HEK293 (cell line): ENCODE data around the gene CLEC16A.

Source experiments
- CTCF ChIA-PET: fragments of 350-600 bp; formaldehyde crosslinking; extraction: SDS; loops from one replicate; lab custom pipeline; 2021; ENCODE audit warnings: antibody characterized with exemption; lab: Yijun Ruan, JAX
- POLR2A ChIA-PET: fragments of 300-600 bp; formaldehyde crosslinking; extraction: SDS; loops from one replicate; lab custom pipeline; 2020; ENCODE audit warnings: antibody characterized with exemption, inconsistent platforms; lab: Yijun Ruan, JAX
- H3K27ac ChIP-seq: fragments of 200-500 bp; sonication (Bioruptor generic); 2 replicates; pipeline ENCODE4 v1.5.1; 2014; ENCODE audit warnings: low read depth, low read length, control low read depth, inconsistent platforms; ENCODE audit errors: extremely low read depth
- H3K36me3 ChIP-seq, 2 experiments: fragments of 200-500 bp in 1 of 2; sonication (Bioruptor generic) in 1 of 2; 1 replicate in 1 of 2; 2 replicates in 1 of 2; pipeline ENCODE4 v1.5.1; 2014 to 2017; ENCODE audit warnings: inconsistent platforms in 2 of 2, low read length in 2 of 2; ENCODE audit not compliant: control insufficient read depth in 2 of 2, insufficient read depth in 1 of 2
- H3K4me1 ChIP-seq: fragments of 200-500 bp; sonication (Bioruptor generic); 2 replicates; pipeline ENCODE4 v1.5.1; 2014; ENCODE audit warnings: mild to moderate bottlenecking, low read length, inconsistent platforms; ENCODE audit not compliant: control insufficient read depth, insufficient read depth
- H3K4me3 ChIP-seq: 2 replicates; pipeline ENCODE4 v1.5.1; 2011; ENCODE audit warnings: low read depth, mild to moderate bottlenecking, control low read depth, low read length, moderate library complexity
- H3K9me3 ChIP-seq: fragments of 200-500 bp; sonication (Bioruptor generic); 2 replicates; pipeline ENCODE4 v1.5.1; 2014; ENCODE audit warnings: low read depth, low read length, inconsistent platforms; ENCODE audit not compliant: control insufficient read depth, insufficient read depth
- HOXD13 ChIP-seq: sonication (generic); formaldehyde crosslinking; IDR thresholded peaks from 2 replicates; pipeline ENCODE4 v1.8.0; 2022; ENCODE audit warnings: missing genetic modification reagents, borderline replicate concordance
- MEIS1 ChIP-seq: sonication (generic); formaldehyde crosslinking; IDR thresholded peaks from 2 replicates; pipeline ENCODE4 v1.8.1; 2022; ENCODE audit warnings: missing genetic modification reagents, mild to moderate bottlenecking, borderline replicate concordance
- OSR2 ChIP-seq: fragments of 450-650 bp; formaldehyde crosslinking; IDR thresholded peaks from 2 replicates; pipeline ENCODE4 v1.5.1; 2016; ENCODE audit warnings: missing biosample characterization, missing genetic modification characterization
- ZEB2 ChIP-seq: fragments of 450-650 bp; formaldehyde crosslinking; IDR thresholded peaks from 2 replicates; pipeline ENCODE4 v1.5.1; 2016; ENCODE audit warnings: missing biosample characterization, missing genetic modification characterization
- ZIC2 ChIP-seq: fragments of 450-650 bp; formaldehyde crosslinking; IDR thresholded peaks from 2 replicates; pipeline ENCODE4 v1.5.1; 2016; ENCODE audit warnings: missing biosample characterization, missing genetic modification characterization
- ZNF140 ChIP-seq: fragments of 450-650 bp; formaldehyde crosslinking; IDR thresholded peaks from 2 replicates; pipeline ENCODE4 v1.5.1; 2016; ENCODE audit warnings: missing biosample characterization, missing genetic modification characterization
- ZNF76 ChIP-seq: fragments of 450-650 bp; formaldehyde crosslinking; IDR thresholded peaks from 2 replicates; pipeline ENCODE4; 2016; ENCODE audit warnings: low read depth, missing biosample characterization, missing genetic modification characterization, borderline replicate concordance
- ZNF768 ChIP-seq: fragments of 450-650 bp; formaldehyde crosslinking; IDR thresholded peaks from 2 replicates; pipeline ENCODE4 v1.5.1; 2018; ENCODE audit warnings: missing biosample characterization, mild to moderate bottlenecking, missing genetic modification characterization
- TF ChIP-seq, protein P1 (sequence below): fragments of 450-650 bp; formaldehyde crosslinking; IDR thresholded peaks from 2 replicates; pipeline ENCODE4 v1.5.1; 2016; ENCODE audit warnings: missing biosample characterization, missing genetic modification characterization, borderline replicate concordance
- TF ChIP-seq, protein P2 (sequence below): fragments of 450-650 bp; formaldehyde crosslinking; IDR thresholded peaks from 2 replicates; pipeline ENCODE4 v1.5.1; 2016; ENCODE audit warnings: missing biosample characterization, missing genetic modification characterization, low read depth
- TF ChIP-seq, protein P3 (sequence below): fragments of 450-650 bp; IDR thresholded peaks from 2 replicates; pipeline ENCODE4 v1.5.1; 2018; ENCODE audit warnings: missing biosample characterization, mild to moderate bottlenecking, missing genetic modification characterization
- TF ChIP-seq, protein P4 (sequence below): fragments of 450-650 bp; formaldehyde crosslinking; IDR thresholded peaks from 2 replicates; pipeline ENCODE4 v1.5.1; 2016; ENCODE audit warnings: missing biosample characterization, missing genetic modification characterization

Gene CLEC16A

DNA sequence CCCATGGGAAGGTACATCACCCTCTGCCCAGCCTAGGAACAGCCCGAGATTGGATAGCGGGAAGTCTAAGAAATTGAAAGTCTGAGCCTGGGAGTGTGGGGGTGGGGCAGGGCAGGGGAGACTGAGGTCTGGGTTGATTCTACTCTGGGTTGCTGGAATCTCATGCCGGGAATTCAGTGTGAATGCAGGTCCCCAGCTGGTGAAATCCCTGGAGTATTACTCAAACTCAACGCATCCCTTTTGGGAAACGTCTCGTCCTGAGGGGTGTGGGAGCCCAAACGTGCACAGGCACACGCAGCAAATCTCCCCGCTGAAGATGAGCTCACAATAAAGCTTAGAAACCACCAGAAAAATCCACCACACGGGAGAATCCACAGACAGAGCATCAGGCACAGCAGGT, 256.2 kb downstream of the CLEC16A start (continued):
- TF ChIP-seq, protein P1, sequence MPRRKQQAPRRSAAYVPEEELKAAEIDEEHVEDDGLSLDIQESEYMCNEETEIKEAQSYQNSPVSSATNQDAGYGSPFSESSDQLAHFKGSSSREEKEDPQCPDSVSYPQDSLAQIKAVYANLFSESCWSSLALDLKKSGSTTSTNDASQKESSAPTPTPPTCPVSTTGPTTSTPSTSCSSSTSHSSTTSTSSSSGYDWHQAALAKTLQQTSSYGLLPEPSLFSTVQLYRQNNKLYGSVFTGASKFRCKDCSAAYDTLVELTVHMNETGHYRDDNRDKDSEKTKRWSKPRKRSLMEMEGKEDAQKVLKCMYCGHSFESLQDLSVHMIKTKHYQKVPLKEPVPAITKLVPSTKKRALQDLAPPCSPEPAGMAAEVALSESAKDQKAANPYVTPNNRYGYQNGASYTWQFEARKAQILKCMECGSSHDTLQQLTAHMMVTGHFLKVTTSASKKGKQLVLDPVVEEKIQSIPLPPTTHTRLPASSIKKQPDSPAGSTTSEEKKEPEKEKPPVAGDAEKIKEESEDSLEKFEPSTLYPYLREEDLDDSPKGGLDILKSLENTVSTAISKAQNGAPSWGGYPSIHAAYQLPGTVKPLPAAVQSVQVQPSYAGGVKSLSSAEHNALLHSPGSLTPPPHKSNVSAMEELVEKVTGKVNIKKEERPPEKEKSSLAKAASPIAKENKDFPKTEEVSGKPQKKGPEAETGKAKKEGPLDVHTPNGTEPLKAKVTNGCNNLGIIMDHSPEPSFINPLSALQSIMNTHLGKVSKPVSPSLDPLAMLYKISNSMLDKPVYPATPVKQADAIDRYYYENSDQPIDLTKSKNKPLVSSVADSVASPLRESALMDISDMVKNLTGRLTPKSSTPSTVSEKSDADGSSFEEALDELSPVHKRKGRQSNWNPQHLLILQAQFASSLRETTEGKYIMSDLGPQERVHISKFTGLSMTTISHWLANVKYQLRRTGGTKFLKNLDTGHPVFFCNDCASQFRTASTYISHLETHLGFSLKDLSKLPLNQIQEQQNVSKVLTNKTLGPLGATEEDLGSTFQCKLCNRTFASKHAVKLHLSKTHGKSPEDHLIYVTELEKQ = no peak

DNA sequence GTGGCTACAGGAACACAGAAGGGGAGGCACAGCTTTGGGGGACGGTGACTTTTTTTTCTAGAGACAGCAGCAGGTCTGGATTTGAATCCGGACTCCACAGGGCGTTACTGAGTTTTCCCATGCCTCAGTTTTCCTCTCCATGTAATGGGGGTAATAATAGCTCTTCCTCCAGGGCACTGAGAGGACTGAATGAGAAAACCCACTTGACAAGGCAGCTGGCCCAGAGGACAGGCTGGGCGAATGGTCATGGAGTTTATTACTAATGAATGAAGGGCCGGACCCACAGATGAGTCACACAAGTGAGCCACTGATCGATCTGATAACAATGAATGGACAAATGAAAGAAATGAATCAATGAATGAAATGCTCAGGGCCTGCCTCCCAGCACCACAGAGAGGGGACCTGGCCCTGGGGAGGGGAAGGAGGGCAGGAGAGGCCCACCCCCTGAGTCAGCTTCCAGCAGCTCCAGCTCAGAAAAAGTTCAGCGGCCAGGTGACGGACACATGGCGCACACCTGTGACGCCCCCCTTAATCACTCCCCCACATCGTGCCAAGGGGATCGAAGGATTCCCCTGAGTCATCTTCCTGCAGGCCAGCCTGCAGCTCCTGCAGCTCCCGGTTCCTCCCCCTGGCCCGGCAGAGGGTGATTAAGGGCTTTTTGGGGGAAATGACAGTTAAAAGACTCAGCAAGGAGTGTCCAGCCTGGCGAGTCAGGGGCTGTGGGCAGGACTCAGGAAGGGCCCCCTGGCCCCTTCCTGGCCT, 257.3 kb downstream of the CLEC16A start:
- no peaks in the 10 kb centered on the region for H3K9me3 ChIP-seq
- no peaks in the 10 kb centered on the region for H3K36me3 ChIP-seq
- no peak overlapping the region for H3K27ac ChIP-seq
- TF ChIP-seq ZNF76 = no peak
- TF ChIP-seq, protein P2, sequence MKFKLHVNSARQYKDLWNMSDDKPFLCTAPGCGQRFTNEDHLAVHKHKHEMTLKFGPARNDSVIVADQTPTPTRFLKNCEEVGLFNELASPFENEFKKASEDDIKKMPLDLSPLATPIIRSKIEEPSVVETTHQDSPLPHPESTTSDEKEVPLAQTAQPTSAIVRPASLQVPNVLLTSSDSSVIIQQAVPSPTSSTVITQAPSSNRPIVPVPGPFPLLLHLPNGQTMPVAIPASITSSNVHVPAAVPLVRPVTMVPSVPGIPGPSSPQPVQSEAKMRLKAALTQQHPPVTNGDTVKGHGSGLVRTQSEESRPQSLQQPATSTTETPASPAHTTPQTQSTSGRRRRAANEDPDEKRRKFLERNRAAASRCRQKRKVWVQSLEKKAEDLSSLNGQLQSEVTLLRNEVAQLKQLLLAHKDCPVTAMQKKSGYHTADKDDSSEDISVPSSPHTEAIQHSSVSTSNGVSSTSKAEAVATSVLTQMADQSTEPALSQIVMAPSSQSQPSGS = no peak
- no peak for TF ChIP-seq ZNF140
- 0 out of 2 replicates have a peak, but pooled peaks have one; percentile 28 for TF ChIP-seq ZEB2 (tag by site-specific recombination)
- no peak for TF ChIP-seq HOXD13 (CRISPR knock-in tag)
- TF ChIP-seq, protein P3, sequence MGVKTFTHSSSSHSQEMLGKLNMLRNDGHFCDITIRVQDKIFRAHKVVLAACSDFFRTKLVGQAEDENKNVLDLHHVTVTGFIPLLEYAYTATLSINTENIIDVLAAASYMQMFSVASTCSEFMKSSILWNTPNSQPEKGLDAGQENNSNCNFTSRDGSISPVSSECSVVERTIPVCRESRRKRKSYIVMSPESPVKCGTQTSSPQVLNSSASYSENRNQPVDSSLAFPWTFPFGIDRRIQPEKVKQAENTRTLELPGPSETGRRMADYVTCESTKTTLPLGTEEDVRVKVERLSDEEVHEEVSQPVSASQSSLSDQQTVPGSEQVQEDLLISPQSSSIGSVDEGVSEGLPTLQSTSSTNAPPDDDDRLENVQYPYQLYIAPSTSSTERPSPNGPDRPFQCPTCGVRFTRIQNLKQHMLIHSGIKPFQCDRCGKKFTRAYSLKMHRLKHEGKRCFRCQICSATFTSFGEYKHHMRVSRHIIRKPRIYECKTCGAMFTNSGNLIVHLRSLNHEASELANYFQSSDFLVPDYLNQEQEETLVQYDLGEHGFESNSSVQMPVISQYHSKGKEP (tag by site-specific recombination) = peak; percentile 22; the same call in 1 of the 2 replicates
- peak; percentile 48 for TF ChIP-seq OSR2 (tag by site-specific recombination)
- H3K4me1 ChIP-seq = no peaks in the 10 kb centered on the region
- POLR2A ChIA-PET = interaction anchor here (1.4 kb wide), 1 partner anchor 54 kb away, joined by 4 read pairs; the partner anchor contains the start of gene SOCS1
- H3K4me3 ChIP-seq = no peak overlapping the region
- CTCF ChIA-PET = interaction anchor here (0.6 to 0.7 kb wide), 3 partner anchors 17 to 182 kb away, joined by 3 to 4 read pairs (median 3); partner anchors contain the start of gene SOCS1

DNA sequence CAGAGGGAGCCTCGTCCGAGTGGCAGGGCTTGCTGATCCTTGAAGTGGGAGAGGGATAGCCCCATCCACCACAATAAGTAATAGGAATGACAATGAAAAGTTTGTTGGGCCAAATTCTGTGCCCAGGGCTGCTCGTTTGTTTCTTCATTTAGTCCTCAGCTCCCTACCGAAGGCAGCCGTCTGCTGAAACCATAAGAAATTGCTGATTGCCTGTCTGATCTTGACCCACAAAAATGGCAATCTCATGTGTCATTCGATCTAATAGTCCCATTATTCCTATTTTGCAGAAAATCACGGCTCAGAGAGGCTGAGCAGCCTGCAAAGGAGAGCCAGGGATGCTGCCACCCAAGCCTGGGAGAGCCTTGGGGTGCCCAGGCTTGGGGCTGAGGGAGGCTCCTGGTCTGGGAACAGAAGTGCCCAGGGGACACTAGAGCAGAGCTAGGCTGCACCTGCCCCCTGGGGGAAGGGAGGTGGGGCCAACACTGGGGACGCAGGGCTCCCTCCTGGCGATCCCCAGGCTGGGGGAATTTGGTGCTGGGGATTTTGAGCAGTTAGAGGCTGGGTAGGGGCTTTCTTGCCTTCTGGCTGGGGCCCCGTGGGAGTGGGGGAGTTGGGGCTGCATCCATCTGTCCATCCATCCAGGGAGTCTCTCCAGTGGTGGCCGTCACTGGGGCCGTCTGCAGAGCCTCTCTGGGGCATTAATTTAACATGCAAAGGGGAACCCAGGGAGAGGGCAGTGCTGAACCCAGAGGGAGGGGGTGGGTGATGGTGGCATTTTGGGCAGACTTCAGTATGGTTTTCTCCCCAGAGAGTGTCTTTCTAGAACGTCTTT, 258.1 kb downstream of the CLEC16A start:
- no peak for TF ChIP-seq ZEB2 (tag by site-specific recombination)
- peak; percentile 49 for TF ChIP-seq ZIC2 (tag by site-specific recombination)
- CTCF ChIA-PET = interaction anchor here (0.7 kb wide), 1 partner anchor 53 kb away, joined by 3 read pairs; the partner anchor contains the start of gene SOCS1
- Histone ChIP-seq H3K4me3 (no peak overlapping the region), H3K27ac (no peak overlapping the region), H3K4me1 (no peaks in the 10 kb centered on the region), H3K9me3 (no peaks in the 10 kb centered on the region), H3K36me3 (no peaks in the 10 kb centered on the region)
- POLR2A ChIA-PET = no interaction called here

DNA sequence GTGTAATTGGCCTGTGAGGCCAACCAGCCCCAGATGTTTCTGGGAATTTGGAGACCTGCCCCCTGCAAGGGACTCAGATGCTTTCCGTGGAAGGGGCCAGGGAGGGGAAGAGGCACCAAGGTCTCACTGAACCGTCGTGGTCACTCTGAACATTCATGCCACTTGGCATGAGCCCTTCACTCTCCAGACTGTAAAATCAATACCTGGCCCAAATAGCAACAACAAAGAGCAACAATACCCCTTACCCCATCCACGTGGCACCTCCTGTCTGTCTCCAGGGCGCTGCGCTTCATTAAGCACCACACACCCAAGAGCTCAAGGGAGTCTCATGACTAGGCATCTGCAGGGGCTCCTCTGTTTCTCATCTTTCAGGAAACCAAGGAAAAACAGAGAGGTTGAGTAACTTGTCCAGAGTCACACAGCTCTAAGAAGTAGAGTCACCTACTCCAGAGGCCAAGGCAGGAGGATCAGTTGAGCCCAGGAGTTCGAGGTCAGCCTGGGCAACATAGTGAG, 258.8 kb downstream of the CLEC16A start:
- Histone ChIP-seq H3K27ac (no peak overlapping the region), H3K9me3 (no peaks in the 10 kb centered on the region), H3K4me3 (no peak overlapping the region), H3K4me1 (no peaks in the 10 kb centered on the region), H3K36me3 (no peaks in the 10 kb centered on the region)
- ChIA-PET CTCF (no interaction called here), POLR2A (no interaction called here)
- TF ChIP-seq ZNF768 (tag by site-specific recombination) = peak; percentile 87
- TF ChIP-seq, protein P4, sequence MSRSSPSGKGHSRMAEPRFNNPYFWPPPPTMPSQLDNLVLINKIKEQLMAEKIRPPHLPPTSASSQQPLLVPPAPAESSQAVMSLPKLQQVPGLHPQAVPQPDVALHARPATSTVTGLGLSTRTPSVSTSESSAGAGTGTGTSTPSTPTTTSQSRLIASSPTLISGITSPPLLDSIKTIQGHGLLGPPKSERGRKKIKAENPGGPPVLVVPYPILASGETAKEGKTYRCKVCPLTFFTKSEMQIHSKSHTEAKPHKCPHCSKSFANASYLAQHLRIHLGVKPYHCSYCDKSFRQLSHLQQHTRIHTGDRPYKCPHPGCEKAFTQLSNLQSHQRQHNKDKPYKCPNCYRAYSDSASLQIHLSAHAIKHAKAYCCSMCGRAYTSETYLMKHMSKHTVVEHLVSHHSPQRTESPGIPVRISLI = no peak
- no peak for TF ChIP-seq MEIS1
